IPS-11a (cell line): Measurements from ENCODE around the gene RIMS1.
"Not testable (repeated sequence)": the region's sequence is repeated elsewhere in the genome, so short reads cannot be mapped to it uniquely, and the experiment has no call there.

ENCODE experiments used
- H3K4me3 ChIP-seq: one replicate; pipeline ENCODE4 v1.5.1; 2013; ENCODE audit warnings: low read depth, low read length, control low read depth

RIMS1 gene

DNA sequence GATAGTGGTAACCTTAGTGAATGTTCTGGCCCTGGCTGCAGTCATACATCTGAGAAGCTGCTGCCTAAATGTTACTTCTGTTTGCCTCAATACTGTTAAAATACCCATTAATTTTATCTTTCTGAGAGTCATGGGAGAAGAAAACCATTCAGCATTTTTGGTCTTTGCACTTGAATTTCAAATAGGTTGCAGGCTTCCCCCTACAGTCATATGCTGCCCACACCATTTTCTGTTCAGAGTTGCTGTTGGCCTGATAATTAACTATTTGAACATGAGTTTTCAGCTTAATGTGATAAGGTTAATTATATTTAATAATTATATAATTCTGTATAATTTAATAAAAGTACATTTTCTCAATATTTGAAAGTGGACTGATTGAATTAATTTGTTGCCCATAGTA, 410.0 kb downstream of the RIMS1 start:
- H3K4me3 ChIP-seq = no peak overlapping the region

DNA sequence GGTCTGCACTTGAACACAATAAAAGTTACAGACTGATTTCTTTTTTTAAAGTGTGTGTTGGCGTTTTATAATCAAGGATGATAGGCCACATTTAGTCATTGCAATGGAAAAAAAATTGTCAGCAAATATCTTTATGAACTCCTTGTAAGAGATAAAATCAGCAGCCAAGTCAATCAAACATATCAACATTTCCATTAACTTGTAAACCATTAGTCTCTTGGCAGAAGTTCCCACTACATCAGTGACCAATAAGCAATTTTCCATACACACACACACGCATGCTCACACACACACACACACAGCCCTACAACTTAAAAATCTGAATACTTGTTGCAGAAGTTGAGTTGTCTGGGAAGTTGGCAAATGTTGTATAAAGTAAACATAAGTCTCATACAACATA, 419.6 kb downstream of the RIMS1 start:
- H3K4me3 ChIP-seq = no peak overlapping the region

DNA sequence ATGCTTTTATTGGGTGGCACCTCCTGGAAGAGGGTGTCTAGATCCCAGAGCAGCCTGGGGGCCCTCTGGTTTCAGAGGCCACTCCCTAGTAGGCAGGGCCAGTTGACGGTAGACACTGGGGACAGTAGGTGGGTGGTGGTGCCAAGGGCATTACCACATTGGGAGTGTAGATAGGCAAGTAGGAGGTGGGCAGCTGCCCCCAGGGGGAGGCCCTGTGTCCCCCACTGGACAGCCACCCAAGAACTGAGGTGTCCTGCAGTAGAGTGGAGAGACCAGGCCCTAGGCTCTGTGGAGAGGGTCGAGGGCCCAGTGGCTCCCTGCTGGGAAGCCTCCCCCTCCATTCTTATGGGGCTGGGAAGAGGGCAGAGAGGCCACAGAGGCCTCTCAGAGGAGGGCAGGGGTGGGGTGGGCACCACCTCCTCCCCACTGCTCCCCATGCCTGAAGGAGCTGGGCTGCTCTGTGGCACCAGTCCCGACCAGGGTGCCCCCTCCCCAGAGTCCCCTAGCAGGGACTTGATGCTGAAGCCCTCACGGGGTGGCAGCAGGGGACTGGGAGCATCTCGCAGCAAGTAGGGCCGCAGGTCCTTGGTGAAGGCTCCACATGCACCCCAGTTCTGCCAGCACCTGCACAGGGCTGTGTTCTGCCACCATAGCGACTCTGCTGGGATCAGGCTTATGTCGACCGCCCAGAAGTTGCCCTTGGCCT, 430.5 kb downstream of the RIMS1 start:
- no peak overlapping the region for H3K4me3 ChIP-seq

DNA sequence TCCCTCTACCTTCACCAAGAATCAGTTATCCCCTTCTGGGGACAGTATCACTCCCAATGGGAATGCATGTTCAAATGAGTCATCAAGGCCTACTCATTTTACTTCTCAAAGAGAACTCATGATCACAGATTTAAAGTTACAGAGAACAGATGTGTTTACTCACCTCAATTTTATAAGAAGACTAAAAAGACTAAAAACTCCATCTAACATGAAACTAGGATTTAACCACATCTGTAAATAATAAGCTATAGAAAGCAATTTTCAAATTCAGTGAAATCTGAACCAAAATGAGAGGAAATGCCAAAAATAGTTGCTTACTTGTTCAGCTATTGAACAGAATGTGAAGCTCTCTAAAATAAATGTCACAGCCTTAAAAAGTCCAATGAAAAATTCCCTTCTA, 435.4 kb downstream of the RIMS1 start:
- H3K4me3 ChIP-seq = no peak overlapping the region

DNA sequence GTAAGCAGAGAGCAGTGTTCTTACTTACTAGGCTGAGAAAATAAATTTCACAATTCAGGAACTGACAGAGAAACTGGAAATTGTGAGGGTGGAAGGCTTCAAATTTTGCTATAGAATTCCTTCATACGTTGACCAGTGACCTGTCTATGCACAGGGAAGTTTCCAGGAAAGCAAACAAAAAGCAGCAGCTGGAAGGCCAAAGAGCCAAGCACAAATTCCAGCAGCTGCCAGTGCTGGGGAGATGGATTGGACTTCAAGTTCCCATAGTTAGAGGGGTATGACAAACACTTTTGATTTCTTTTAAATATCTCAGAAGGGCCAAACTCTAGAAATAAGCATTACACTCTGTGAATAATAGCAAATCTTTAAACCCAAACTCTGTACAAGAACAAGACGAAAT, 436.4 kb downstream of the RIMS1 start:
- H3K4me3 ChIP-seq = no peak overlapping the region

DNA sequence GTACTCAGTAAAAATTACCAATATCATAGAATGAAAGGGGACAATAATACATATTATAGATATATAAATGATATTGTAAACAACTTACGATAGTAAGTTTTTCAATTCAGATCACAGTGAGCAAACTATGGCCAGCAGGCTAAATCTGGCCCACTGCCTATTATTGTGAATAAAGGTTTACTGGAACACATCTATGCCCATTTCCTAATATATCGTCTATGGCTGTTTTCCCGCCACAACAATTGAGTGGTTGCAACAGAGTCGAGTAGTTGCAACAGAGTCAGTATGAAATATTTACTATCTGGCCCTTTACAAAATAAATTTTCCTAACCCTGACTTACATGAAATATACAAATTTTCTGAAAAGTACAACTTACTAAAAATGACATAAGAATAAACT, 438.2 kb downstream of the RIMS1 start:
- no peak overlapping the region for H3K4me3 ChIP-seq

DNA sequence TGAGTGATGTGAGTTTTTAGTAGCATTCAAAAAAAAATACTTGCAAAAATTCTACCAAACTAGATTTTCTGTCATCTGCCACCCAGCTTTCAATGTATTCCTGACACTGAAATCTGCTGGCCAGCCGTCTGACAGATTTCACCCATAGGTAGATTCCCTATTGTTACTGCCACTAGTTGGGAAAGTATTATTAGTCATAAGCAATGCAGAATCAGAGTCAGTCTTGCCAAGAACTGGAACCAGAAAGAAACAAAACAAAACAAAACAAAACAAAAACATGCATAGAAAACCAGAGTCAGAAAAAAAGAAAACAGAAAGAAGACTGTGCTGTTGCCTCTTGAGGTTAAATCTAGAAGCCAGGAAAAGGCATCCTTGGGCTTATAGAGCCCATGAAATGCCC, 442.4 kb downstream of the RIMS1 start:
- no peak overlapping the region for H3K4me3 ChIP-seq

DNA sequence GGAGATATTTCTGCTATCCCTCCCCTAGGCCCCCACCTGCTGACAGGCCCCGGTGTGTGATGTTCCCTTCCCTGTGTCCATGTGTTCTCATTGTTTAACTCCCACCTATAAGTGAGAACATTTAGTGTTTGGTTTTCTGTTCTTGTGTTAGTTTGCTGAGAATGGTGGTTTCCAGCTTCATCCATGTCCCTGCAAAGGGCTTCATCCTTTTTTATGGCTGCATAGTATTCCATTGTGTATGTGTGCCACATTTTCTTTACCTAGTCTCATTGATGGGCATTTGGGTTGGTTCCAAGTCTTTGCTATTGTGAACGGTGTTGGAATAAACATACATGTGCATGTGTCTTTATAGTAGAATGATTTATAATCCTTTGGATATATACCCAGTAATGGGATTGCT, 448.9 kb downstream of the RIMS1 start:
- not testable (repeated sequence) for H3K4me3 ChIP-seq

DNA sequence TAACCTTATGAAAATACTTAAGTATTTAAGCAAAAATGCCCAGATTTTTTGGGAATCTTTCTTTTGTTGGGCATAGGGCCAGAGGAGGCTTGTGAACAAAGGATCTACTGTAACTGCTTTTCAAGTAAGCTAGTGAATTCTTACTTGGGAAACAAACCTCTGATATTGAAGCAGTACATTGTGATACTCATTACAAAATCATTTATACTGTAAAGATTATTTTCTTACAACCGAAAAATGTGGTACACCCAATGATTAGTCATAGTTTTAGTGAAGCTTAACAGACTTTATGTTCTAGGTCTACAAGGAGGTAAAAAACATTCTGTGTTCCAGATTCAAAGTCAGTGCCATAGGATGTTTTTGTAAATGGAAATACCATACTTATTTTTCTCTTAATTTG, 462.6 kb downstream of the RIMS1 start:
- no peak overlapping the region for H3K4me3 ChIP-seq

DNA sequence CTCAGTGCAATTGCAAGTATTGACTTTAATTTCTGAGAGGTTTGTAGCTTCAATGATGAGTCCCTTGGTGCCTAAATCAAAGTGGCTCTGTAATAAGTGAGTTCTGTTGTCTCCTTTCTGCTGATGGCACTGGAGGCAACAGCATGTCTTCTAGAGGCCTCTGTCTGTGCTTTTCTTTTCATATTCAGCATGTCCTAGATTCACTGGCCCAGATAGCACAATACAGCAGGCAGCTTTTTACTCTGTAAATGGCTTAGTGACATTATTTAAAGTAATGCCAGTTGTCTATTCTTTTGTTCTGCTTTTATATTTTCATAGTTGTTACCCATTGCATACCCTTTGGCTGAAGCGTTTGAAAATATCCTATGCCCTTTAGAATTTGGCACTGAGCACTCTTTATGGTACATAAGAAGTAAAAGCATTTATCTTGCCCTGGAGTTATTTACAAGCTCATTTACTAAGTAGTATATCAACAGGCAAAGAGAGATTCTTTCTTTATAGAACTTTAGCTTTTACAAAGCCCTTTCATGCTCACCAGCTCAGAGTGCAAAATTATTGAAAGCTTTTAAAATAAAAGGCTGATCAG, 464.0 kb downstream of the RIMS1 start:
- H3K4me3 ChIP-seq = no peak overlapping the region

DNA sequence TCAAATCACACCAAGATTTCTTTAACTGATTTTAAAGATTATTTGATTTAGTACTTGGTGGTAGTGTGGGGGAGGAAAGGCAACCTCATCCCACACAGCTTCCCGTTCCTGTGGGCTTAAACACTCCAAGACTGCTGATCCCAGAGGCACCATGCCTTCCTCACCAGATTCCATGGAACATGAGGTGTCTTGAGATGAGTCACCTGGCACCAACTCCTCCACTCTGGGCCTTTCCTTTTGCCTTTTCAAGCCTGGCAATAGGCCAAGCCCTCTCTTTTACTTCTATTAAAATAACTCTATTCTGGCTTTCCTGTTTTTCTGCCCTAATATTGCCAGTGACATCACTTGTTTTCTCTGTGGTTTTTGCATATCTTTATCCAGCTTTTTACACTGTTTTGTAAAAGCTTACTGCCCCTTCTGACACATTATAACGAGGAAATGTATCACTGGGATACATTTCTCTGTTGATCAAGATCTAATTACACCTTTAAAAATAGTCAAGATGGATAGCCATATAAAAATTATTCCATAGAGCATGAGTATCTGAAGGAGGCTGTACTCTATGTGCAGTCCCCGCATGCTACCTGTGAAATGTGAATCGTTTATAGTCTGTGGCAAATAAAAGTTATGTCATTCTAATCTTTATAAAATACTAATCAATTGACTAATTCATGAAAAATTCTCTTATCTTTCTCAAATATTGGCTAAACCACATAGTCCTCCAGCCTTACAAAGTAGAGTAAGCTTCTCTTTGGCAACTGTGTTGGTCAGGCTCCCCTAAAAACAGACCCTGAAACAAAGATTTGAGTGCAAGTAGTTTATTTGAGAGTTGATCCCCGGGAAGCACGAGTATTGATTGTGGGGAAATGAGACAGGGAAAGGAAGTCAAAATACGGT, 477.7 kb downstream of the RIMS1 start:
- H3K4me3 ChIP-seq = no peak overlapping the region

DNA sequence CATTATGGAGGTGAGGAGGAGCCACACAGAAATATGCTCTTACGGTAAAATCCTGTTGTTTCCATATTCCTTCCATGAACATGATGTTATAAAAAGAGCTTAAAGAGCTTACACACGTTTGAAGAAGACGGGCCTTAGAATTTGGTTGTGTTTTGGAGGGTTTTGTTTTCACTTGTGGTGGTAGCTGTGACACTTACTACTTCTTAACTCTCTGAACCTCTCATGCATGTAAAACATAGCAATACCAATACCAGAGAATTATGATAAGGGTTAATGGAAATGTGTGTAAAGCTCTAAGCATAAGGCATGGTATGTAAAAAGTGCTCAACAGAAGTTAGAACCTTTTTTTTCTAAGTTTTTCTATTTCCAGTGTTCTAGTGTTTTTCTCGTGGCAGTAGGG, 479.4 kb downstream of the RIMS1 start:
- H3K4me3 ChIP-seq = no peak overlapping the region

DNA sequence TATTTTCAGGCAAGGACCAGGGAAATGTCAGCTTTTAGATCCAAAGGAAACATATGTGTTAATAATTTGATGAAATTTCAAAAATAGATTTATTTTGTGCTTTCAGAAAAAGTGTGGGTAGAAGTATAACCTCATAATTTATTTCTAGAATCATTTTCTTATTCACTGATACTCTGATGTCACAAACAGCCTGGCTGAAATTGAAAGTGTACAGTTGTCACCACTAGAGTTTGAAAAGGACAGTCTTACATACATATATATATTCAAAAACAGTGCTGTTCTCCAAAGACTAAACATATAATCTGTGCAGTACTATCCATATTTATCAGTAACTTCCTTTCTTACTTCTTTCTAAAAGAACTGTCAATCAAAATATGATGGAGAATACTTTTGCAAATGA, 481.1 kb downstream of the RIMS1 start:
- no peak overlapping the region for H3K4me3 ChIP-seq

DNA sequence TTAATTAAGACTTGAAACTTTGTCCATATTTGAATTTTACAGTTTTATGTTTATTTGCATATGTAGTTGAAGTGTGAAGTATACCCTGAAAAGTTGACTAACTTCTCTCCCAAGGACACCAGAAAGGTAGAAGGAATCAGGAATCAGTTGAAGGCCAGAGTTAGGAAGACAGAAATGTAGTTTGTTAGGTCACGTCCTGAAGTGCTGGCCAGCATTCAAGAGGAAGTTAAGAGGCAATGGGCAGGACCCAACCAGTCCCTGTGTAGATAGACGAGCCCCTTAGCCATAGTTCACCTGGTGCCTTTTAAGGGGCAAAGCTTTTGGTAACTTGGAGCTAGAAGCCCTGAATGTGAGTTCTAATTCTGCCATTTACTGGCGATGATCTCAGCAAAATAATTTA, 485.1 kb downstream of the RIMS1 start:
- no peak overlapping the region for H3K4me3 ChIP-seq

DNA sequence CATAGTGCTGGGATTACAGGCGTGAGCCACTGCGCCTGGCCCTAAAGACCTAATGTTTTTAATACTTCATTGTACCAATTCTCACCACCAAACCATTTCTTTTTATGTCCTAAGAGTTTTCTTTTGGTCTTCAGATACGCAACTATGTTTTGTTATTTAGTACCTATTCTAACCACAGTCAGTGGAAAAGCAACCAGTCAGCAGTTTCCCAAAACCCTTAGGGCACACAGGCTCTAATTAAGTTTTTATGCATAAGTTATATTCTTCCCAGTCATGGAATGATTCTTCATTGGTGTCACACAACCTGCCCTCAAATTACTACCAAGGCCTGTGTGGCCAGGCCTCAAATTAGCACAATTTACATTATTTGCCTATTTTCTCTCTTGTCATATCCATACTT, 487.8 kb downstream of the RIMS1 start:
- H3K4me3 ChIP-seq = no peak overlapping the region

DNA sequence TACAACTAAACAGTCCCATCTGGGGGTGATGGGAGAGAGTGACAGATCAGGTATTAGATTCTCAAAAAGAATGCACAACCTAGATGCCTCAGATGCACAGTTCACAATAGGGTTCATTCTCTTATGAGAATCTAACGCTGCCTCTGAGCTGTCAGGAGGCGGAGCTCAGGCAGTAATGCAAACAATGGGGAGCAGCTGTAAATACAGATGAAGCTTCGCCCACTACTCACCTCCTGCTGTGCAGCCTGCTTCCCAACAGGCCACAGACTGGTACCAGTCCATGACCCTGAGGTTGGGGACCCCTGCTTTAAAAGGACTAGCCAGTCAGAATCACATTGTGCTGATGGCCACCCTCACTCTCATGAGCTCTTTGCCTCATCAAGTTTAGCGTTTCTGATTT, 488.5 kb downstream of the RIMS1 start:
- no peak overlapping the region for H3K4me3 ChIP-seq

DNA sequence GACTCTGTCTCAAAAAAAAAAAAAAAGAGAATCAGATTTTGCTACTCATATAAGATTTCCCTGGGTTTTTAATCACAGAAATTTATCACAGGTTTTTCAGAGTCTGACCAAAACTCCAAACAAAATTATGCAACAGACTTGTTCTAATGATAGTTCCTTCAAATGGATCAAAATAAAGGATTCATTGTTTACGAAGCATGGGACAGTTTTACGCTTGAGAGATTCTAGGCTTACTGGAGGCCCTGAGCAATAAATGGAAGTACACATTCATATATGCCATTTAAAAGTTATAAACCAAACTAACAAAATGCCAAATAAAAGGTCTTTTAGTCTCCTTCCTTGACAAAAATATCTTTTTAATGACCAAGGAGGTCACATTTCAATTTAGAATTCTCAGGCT, 490.4 kb downstream of the RIMS1 start:
- no peak overlapping the region for H3K4me3 ChIP-seq

DNA sequence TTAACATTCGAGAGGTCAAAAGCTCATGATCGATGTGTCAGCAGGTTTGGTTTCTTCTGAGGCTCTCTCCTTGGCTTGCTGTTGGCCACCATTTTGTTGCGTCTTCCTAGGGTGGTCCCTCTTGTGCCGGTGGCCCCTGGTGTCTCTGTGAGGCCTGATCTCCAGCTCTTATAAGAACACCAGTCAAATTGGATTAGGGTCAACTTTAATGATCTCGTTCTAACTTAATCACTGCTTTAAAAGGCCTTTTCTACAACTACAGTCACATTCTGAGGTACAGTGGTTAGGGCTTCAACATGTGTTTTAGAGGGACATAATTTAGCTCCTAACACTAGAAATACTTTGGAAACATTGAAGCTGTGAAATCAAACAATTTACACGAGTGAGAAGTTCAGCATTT, 494.7 kb downstream of the RIMS1 start:
- no peak overlapping the region for H3K4me3 ChIP-seq

DNA sequence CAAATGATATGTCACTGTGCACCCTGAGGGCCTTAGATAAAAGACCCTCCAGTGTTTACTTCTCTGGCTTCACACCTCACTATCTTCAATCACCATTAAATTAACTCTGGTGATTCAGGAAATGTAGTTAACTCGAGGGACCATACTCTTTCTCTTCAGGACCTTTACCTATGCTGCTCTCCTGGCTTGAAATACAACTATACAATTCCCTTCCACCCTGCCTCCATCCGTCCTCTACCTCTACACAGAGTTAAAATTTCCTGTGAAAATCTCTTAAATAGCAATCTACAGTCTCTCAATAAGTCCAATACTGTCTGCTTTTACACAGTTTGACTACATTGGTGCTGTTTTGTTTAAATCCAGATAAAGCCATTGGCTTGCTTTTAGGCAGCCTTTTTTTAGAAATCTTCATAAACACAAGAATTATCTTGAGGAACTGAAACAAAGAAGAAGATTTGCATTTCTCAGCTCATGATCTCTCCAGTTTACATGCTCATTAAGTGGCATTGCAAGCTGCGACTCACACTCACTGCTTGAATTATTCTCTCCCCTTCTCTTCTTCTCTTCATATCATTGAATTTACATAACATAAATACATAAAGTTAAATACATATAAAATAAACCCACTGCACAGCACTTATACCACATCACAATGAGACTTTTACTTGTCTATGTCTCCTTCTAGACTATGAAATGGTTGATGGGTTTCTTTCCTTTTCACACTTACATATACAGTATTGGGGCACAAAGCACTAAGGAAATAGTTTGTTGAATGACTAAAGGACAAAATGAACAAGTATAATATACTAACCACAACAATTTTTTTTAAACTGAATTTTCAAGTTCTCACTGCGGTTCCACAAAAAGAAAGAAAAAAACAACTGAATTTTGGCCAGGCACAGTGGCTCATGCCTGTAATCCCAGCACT, 496.5 kb downstream of the RIMS1 start:
- H3K4me3 ChIP-seq = no peak overlapping the region

DNA sequence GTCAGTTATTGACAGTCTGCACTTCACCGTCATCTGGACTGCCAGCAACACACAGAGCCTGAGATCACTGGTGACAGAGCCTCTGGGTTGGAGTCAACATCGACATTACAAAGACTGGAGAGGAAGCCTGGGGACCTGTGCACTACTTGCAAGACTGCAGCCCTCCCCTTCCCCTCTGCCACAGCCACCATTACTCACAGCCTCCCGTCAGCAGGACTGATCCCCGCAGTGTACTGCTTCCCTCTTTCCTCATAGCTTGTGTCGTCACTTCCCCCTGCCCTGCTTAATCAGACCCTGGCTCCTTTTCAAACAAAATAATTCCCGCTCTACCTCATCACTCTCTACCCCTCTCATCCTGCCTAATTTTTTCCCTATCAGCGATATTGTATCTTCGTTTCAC, 500.0 kb downstream of the RIMS1 start:
- no peak overlapping the region for H3K4me3 ChIP-seq

DNA sequence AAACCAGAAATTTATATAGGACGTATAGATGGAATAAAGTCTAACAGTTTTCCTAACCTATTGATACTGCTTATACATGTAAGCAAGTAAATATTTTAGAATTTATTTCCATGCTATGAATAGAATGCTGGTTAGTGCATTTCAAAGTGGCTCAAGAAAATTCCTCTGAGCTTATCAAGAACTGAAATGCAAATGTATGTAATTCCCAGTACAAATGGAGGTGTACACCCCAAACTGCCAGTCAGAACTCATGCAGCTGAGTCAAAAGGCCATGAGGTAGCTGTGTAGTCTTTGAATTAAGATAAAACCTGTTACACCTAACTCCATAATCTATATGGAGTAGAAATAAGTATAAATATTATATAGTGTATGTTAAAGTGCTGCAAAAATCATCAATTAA, 503.3 kb downstream of the RIMS1 start:
- H3K4me3 ChIP-seq = no peak overlapping the region
